22Rv1 (cell line): ENCODE measurements around the gene ENHO.
A peak's percentile ranks its signal among the peaks of the same experiment; 100 is the strongest.

Experiments
- H3K27ac ChIP-seq: fragments of 450-650 bp; 2 replicates; pipeline ENCODE4 v1.5.1; 2017
- ZFX ChIP-seq: fragments of 450-650 bp; IDR thresholded peaks from 2 replicates; pipeline ENCODE4 v1.6.1; 2017; ENCODE audit warnings: antibody characterized with exemption, borderline replicate concordance
- TF ChIP-seq, protein P1 (sequence below): fragments of 450-650 bp; IDR thresholded peaks from 2 replicates; pipeline ENCODE4 v1.5.1; 2017; ENCODE audit warnings: mild to moderate bottlenecking

Gene ENHO

DNA sequence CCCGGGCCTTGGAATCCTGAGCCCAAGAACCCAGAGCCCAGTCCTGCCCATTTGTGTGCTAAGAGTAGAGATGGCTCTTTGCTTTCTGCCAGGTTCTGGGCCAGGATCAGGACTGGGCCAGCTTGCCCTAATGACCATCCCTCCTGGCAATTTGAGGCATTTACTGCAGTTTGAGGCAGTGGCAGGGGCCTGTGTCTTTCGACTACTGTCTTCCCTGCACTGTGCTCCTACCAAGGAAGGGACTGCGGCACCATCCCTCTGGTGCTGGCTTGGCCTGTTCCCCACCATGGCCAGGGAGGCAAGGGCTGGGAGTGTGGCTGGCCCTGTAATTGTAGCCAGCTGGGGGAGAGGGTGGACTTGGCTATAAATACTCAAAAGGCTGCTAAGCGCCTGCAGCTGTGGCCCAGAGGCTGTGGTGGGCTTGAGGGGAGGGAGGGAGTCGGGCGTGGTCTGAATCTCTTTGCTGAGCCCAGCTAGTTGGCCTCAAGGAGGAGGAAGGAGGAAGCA is 4.6 kb downstream of the ENHO start:
- TF ChIP-seq, protein P1, sequence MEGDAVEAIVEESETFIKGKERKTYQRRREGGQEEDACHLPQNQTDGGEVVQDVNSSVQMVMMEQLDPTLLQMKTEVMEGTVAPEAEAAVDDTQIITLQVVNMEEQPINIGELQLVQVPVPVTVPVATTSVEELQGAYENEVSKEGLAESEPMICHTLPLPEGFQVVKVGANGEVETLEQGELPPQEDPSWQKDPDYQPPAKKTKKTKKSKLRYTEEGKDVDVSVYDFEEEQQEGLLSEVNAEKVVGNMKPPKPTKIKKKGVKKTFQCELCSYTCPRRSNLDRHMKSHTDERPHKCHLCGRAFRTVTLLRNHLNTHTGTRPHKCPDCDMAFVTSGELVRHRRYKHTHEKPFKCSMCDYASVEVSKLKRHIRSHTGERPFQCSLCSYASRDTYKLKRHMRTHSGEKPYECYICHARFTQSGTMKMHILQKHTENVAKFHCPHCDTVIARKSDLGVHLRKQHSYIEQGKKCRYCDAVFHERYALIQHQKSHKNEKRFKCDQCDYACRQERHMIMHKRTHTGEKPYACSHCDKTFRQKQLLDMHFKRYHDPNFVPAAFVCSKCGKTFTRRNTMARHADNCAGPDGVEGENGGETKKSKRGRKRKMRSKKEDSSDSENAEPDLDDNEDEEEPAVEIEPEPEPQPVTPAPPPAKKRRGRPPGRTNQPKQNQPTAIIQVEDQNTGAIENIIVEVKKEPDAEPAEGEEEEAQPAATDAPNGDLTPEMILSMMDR = no peak
- no peak for TF ChIP-seq ZFX
- no peak overlapping the region for H3K27ac ChIP-seq

DNA sequence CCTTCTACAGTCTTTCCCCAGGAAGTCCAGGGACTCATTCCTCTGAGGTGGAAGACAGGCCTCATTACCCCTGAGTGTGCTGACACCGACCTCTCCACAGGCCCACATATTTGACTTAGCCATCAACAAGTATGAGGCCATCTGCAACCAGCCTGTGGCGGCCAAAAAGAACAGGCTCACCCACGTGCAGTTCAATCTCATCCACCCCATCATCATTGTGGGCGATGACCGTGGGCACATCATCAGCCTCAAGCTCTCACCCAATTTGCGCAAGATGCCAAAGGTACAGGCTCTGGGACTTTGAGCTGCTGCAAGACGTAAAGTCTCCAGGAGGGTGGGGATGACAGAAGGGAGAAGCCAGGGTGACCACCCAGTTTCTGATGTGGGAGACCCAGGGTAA is 5.6 kb downstream of the ENHO start:
- no peak for TF ChIP-seq ZFX
- TF ChIP-seq, protein P1 = no peak
- H3K27ac ChIP-seq = no peak overlapping the region

GRCh38 chr9:34515959-34516358 is 6.8 kb downstream of the ENHO start:
- no peak overlapping the region for H3K27ac ChIP-seq
- TF ChIP-seq ZFX = no peak
- TF ChIP-seq, protein P1 = no peak

- no peak overlapping the region for H3K27ac ChIP-seq
- TF ChIP-seq, protein P1 = no peak
- TF ChIP-seq ZFX = no peak
Observed at GRCh38 chr9:34514816-34515215, 8.0 kb downstream of the ENHO start.

GRCh38 chr9:34514401-34514800 is 8.4 kb downstream of the ENHO start:
- no peak for TF ChIP-seq ZFX
- TF ChIP-seq, protein P1 = no peak
- H3K27ac ChIP-seq = no peak overlapping the region

DNA sequence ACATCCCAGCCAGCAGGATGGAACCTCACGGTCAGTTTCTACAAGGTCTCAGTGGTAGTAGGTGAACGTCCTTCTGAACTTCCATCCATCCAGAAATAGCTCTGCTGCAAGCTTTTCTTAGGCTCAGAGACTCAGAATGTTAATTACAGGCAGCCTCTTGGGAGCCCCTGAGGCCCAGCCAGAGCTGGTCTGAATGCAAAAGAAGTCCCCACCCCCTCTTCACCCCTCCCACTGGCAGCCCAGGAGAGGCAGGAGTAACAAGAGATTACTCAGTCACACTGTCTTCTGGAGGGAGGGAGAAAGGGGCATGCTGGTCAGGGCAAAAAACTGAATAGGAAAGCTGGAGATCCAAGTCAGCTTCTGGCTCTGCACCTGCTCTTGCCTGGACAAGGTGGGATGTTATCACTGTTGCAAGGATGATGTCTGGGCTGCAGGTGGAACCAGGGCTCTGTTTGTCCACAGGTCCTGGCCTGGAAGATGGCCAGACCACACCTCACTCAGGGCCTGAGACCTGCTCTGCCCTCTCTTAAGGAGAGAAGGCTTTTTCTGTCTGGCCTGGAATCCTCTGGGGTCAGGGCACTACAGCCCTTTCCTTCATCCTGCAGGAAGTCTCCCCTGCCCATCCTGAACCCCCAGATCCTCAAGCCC is 9.1 kb downstream of the ENHO start:
- no peak for TF ChIP-seq ZFX
- TF ChIP-seq, protein P1 = 0 out of 2 replicates have a peak, but pooled peaks have one; percentile 8
- peak overlapping the region; percentile 84 for H3K27ac ChIP-seq
